ENCODE data around the gene IGF1R. TPM values are rescaled to one million over a fixed set of nuclear protein-coding genes. Genes with fewer than 3 reads are reported as not detected.

Gene IGF1R
- total RNA-seq, 1 experiment from 2014 or later: 16.3 TPM

GRCh38 chr15:98838387-98839259 is 190.3 kb downstream of the IGF1R start:
- TF ChIP-seq ATF3 (IDR thresholded peaks at IDR 0.05): no peak
- no peak for TF ChIP-seq ELF1 (IDR thresholded peaks at IDR 0.05; ENCODE audit: borderline replicate concordance, low read depth)
- no peak for TF ChIP-seq TCF7L2 (IDR thresholded peaks at IDR 0.05; ENCODE audit: borderline replicate concordance, extremely low read depth, insufficient read depth, insufficient read length)
- TF ChIP-seq RAD21 (IDR thresholded peaks at IDR 0.05; ENCODE audit: low read depth): no peak
- TF ChIP-seq EZH2phosphoT487 (IDR thresholded peaks at IDR 0.05; ENCODE audit: borderline replicate concordance): no peak
- TF ChIP-seq POLR2A (IDR thresholded peaks at IDR 0.05; ENCODE audit: borderline replicate concordance, extremely low read depth, insufficient read depth, insufficient read length): no peak
- TF ChIP-seq CBX3 (IDR thresholded peaks at IDR 0.05; ENCODE audit: low read depth): no peak
- no peak for TF ChIP-seq CEBPB (IDR thresholded peaks at IDR 0.05; ENCODE audit: low read depth)
- no peak for TF ChIP-seq ZNF274 (IDR thresholded peaks at IDR 0.05; ENCODE audit: low read depth, low read length)
- no peak for TF ChIP-seq REST (IDR thresholded peaks at IDR 0.05; ENCODE audit: low read depth)
- TF ChIP-seq ZFX (IDR thresholded peaks at IDR 0.05): no peak
- no peak overlapping the region for H3K4me3 ChIP-seq (replicated peaks in 1 of 2; ENCODE audit: low read depth in 1 of 2, low read length in 2 of 2)
- no peak overlapping the region for H3K27ac ChIP-seq (ENCODE audit: low read depth, low read length)
- ATAC-seq (no peak), DNase-seq (ENCODE audit: low read depth, low spot score) (no peak)
- BruUV-seq (replicated peaks): no TSS peak
- no peaks in the 10 kb centered on the region for H3K9me3 ChIP-seq (ENCODE audit: control insufficient read depth in 1 of 2, insufficient read depth in 1 of 2, low read depth in 1 of 2, low read length in 2 of 2)
- H4K20me1 ChIP-seq (ENCODE audit: insufficient read depth): no peaks in the 10 kb centered on the region
- ChIA-PET POLR2A (interaction anchor here (0.5 kb wide), 1 partner anchor 947 kb away, joined by 3 read pairs; no protein-coding TSS in a partner anchor), RAD21 (ENCODE audit: low non-redundant PET in 1 of 2, low total read pairs in 2 of 2, uncharacterized antibody in 2 of 2, unreplicated experiment in 2 of 2) (no interaction called here), CTCF (interaction anchor here (1.1 kb wide), 1 partner anchor 13 kb away, joined by 3 read pairs; no protein-coding TSS in a partner anchor)
- no peaks in the 10 kb centered on the region for H3K27me3 ChIP-seq (ENCODE audit: insufficient read depth, low read length)
- intact Hi-C loops (cut with micrococcal nuclease): no loop called here
- no peaks in the 10 kb centered on the region for H3K9me2 ChIP-seq (ENCODE audit: insufficient read depth)
- no peaks in the 10 kb centered on the region for H3K4me1 ChIP-seq (ENCODE audit: control insufficient read depth in 1 of 2, insufficient read depth in 2 of 2, low read length in 2 of 2)
- no peaks in the 10 kb centered on the region for H3K36me3 ChIP-seq (ENCODE audit: control insufficient read depth in 1 of 2, insufficient read depth in 2 of 2, low read length in 2 of 2)
- H3K9ac ChIP-seq (ENCODE audit: low read length): no peak overlapping the region
- no peaks in the 10 kb centered on the region for H3K79me2 ChIP-seq (ENCODE audit: insufficient read depth, low read length)
- no peak overlapping the region for H3K4me2 ChIP-seq (ENCODE audit: low read length)
- H2AFZ ChIP-seq (ENCODE audit: low read depth, low read length, poor library complexity, severe bottlenecking): no peak overlapping the region
